ENCODE data around the gene SCAPER. TPM values are rescaled to one million over a fixed set of nuclear protein-coding genes. Genes with fewer than 3 reads are reported as not detected.

The SCAPER gene
- total and polyA plus RNA-seq, 10 donors: 3.9 to 53.3 (median 34.0) TPM

- TF ChIP-seq CTCF (IDR thresholded peaks at IDR 0.05 in 8 of 11, conservative IDR thresholded peaks at IDR 0.05 in 3 of 11): no peak
- TF ChIP-seq POLR2A (IDR thresholded peaks at IDR 0.05): no peak
- peak in 1 of 3 donors; percentile 34 for TF ChIP-seq POLR2AphosphoS5 (IDR thresholded peaks at IDR 0.05)
- H3K9me3 ChIP-seq: no peaks in the 10 kb centered on the region
- peak overlapping the region in 3 of 8 donors; percentile 87 to 92 (median 89) for H3K27ac ChIP-seq
- WGBS, 5 donors: 67 to 87% (median 75%) methylated on average over 7 of the region's 7 CpGs
- DNase-seq: no peak
- no peaks in the 10 kb centered on the region for H3K27me3 ChIP-seq (replicated peaks in 1 of 7)
- intact Hi-C loops (cut with DNase I; ENCODE audit: low total_unique reads): no loop called here
- no peak overlapping the region for H3K4me3 ChIP-seq
- H3K36me3 ChIP-seq: no peaks in the 10 kb centered on the region
- peaks cover 12 to 43% (median 24%) of the 10 kb centered on the region in 6 donors for H3K4me1 ChIP-seq
These were observed 592.5 kb downstream of the SCAPER start for GRCh38 chr15:76312540-76313174.

- H3K27ac ChIP-seq: peak within 1 kb of the TSS; percentile 79 to 92 (median 86)
- TF ChIP-seq CTCF (IDR thresholded peaks at IDR 0.05 in 8 of 11, conservative IDR thresholded peaks at IDR 0.05 in 3 of 11): peak in 3 of 11 experiments; percentile 25 to 42 (median 37)
- peak; percentile 35 to 88 (median 58) for TF ChIP-seq POLR2A (IDR thresholded peaks at IDR 0.05)
- TF ChIP-seq POLR2AphosphoS5 (IDR thresholded peaks at IDR 0.05): peak; percentile 97 to 99 (median 98)
- no peaks in the 10 kb centered on the region for H3K27me3 ChIP-seq (replicated peaks in 1 of 7)
- no peaks in the 10 kb centered on the region for H3K36me3 ChIP-seq
- H3K4me3 ChIP-seq: peak within 1 kb of the TSS; percentile 49 to 77 (median 72)
- 0 to 2% (median 1%) methylated on average over 18 to 60 of the region's 60 CpGs for WGBS, 5 donors
- peak; percentile 99 for DNase-seq
- intact Hi-C loops (cut with DNase I; ENCODE audit: low total_unique reads): no loop called here
- peaks cover 12 to 56% (median 26%) of the 10 kb centered on the region in 6 donors for H3K4me1 ChIP-seq
- no peaks in the 10 kb centered on the region for H3K9me3 ChIP-seq
These were observed 593.8 kb downstream of the SCAPER start, which contains the start of gene ETFA for GRCh38 chr15:76311100-76311953. Gene ETFA, minus strand, starts transcription at chr15:76311469. Its CDS starts 81 bp downstream, at chr15:76311388.

GRCh38 chr15:76310475-76311099 is 594.6 kb downstream of the SCAPER start:
- intact Hi-C loops (cut with DNase I; ENCODE audit: low total_unique reads): no loop called here
- no peak for DNase-seq
- no peaks in the 10 kb centered on the region for H3K27me3 ChIP-seq (replicated peaks in 1 of 7)
- peak overlapping the region; percentile 49 to 77 (median 72) for H3K4me3 ChIP-seq
- H3K36me3 ChIP-seq: no peaks in the 10 kb centered on the region
- H3K4me1 ChIP-seq: peaks cover 12 to 64% (median 26%) of the 10 kb centered on the region in 6 donors
- 0 to 1% (median 0%) methylated on average over 16 of the region's 16 CpGs for WGBS, 5 donors
- no peaks in the 10 kb centered on the region for H3K9me3 ChIP-seq
- H3K27ac ChIP-seq: peak overlapping the region; percentile 79 to 92 (median 86)
- TF ChIP-seq CTCF (IDR thresholded peaks at IDR 0.05 in 8 of 11, conservative IDR thresholded peaks at IDR 0.05 in 3 of 11) (no peak), POLR2A (IDR thresholded peaks at IDR 0.05) (no peak), POLR2AphosphoS5 (IDR thresholded peaks at IDR 0.05) (no peak)
